Measurements from ENCODE around the gene RBM19.

The RBM19 gene

DNA sequence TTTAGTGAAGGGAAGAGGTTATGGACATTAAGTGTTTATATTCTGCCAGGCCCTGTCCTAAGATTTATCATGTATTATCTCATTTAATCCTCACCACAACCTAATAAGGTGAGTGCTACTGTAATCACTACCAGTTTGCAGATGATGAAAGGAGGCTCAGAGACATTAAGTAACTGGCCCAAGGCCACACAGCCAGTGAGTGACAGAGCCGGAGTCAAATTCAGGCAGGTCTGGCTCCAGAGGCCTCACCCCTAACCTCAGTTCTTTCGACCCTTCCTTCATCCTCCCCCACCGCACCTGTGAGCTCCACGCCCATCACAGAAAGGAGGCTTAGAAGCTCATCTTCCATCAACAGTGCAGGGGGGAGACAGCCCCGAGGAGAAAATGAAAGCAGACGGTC is 197.3 kb downstream of the RBM19 start:
- Histone ChIP-seq H2AFZ (ENCODE audit: low read depth) (no peak overlapping the region), H4K20me1 (ENCODE audit: insufficient read depth) (no peaks in the 10 kb centered on the region), H3K27me3 (ENCODE audit: insufficient read depth, low read depth) (no peaks in the 10 kb centered on the region), H3K79me2 (ENCODE audit: insufficient read depth, low read depth) (no peaks in the 10 kb centered on the region), H3K4me1 (ENCODE audit: low read depth, poor library complexity, severe bottlenecking) (no peaks in the 10 kb centered on the region), H3K36me3 (ENCODE audit: insufficient read depth) (no peaks in the 10 kb centered on the region), H3K4me3 (IDR thresholded peaks at IDR 0.05; ENCODE audit: insufficient read depth, low read depth, low read length) (no peak overlapping the region), H3K9ac (no peak overlapping the region), H3K4me2 (no peak overlapping the region), H3K27ac (no peak overlapping the region)
- TF ChIP-seq, protein P1, sequence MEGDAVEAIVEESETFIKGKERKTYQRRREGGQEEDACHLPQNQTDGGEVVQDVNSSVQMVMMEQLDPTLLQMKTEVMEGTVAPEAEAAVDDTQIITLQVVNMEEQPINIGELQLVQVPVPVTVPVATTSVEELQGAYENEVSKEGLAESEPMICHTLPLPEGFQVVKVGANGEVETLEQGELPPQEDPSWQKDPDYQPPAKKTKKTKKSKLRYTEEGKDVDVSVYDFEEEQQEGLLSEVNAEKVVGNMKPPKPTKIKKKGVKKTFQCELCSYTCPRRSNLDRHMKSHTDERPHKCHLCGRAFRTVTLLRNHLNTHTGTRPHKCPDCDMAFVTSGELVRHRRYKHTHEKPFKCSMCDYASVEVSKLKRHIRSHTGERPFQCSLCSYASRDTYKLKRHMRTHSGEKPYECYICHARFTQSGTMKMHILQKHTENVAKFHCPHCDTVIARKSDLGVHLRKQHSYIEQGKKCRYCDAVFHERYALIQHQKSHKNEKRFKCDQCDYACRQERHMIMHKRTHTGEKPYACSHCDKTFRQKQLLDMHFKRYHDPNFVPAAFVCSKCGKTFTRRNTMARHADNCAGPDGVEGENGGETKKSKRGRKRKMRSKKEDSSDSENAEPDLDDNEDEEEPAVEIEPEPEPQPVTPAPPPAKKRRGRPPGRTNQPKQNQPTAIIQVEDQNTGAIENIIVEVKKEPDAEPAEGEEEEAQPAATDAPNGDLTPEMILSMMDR (conservative IDR thresholded peaks at IDR 0.05; ENCODE audit: low read depth, low read length): no peak

DNA sequence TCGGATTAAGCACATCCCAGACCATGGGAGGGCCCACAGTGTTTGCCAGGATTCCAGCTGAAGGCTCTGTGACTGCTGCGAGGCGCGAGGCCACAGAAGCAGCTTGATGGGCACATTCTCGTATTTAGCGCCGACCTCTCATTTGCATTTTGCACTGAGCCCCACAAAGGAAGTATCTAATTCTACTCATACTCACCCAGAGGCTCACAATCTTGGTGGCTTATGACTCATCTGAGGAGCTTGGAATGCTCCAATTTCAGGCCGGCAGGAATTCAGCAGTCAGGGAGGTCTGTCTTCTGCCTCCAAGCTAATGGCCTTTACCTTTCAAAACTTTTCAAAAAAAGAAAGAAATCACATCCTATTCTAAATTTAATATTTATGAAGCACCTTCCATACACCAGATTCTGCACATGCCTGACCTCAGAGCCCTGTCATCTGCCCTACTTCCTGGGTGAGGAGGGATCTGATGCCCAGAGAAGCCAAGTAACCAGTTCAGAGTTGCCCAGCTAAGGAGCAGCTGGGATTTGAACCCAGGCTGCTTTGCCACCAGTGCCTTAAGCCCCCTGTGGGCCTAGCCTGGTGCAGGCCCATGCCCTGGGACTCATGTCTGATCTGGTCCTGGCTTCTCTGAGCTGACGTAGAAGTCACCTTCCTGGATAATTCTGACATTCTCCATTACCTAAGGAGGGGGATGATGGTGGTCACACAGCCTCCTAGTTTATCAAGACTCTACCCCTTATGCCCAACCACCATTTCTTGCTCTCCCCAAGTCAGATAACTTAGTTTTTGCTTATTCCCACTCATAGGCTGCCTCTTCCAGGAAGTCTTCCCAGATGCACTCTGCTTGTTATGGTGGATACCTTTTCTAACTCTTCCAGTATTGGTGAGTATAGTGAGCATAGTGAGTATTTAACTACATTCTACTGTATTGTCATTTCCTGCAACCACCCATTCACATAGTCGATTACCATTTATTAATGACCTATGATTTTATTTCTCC is 198.9 kb downstream of the RBM19 start:
- H2AFZ ChIP-seq (ENCODE audit: low read depth): no peak overlapping the region
- H3K9ac ChIP-seq: no peak overlapping the region
- H3K4me3 ChIP-seq (IDR thresholded peaks at IDR 0.05; ENCODE audit: insufficient read depth, low read depth, low read length): no peak overlapping the region
- no peak overlapping the region for H3K27ac ChIP-seq
- H3K27me3 ChIP-seq (ENCODE audit: insufficient read depth, low read depth): no peaks in the 10 kb centered on the region
- H3K4me1 ChIP-seq (ENCODE audit: low read depth, poor library complexity, severe bottlenecking): no peaks in the 10 kb centered on the region
- H4K20me1 ChIP-seq (ENCODE audit: insufficient read depth): no peaks in the 10 kb centered on the region
- H3K79me2 ChIP-seq (ENCODE audit: insufficient read depth, low read depth): no peaks in the 10 kb centered on the region
- no peaks in the 10 kb centered on the region for H3K36me3 ChIP-seq (ENCODE audit: insufficient read depth)
- H3K4me2 ChIP-seq: no peak overlapping the region
- TF ChIP-seq, protein P1 (conservative IDR thresholded peaks at IDR 0.05; ENCODE audit: low read depth, low read length): no peak
